ENCODE data around the gene PPEF1. TPM values are rescaled to one million over a fixed set of nuclear protein-coding genes. Genes with fewer than 3 reads are reported as not detected.

PPEF1 gene
- polyA plus RNA-seq, 1 donor from 2014 or later: 1.5 TPM

DNA sequence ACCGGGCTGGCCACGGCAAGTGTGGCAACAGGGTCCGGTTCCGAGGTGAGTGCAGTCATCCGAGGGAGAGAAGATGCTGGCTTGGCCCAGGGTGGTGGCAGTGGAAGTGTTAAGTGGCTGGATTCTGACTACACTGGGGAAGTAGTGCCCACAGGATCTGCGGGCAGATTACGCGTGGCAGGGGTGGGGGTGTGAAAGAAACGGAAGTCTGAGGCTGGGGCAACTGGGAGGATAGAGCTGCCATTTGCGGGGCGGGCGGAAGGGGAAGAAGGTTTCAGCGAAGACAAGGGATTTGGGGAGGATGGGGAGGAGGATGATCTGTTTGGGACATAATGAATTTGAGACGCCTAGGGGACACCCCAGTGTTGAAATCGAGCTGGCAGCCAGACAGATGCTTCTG lies 40.8 kb upstream of the PPEF1 start:
- no peak overlapping the region for H3K4me3 ChIP-seq (ENCODE audit: low read length)
- no peaks in the 10 kb centered on the region for H4K20me1 ChIP-seq (ENCODE audit: insufficient read depth)
- H3K9me3 ChIP-seq (ENCODE audit: low read length): no peaks in the 10 kb centered on the region
- H2AFZ ChIP-seq (ENCODE audit: low read depth, low read length): no peak overlapping the region
- no peak overlapping the region for H3K27ac ChIP-seq (ENCODE audit: low read length)
- TF ChIP-seq, protein P1, sequence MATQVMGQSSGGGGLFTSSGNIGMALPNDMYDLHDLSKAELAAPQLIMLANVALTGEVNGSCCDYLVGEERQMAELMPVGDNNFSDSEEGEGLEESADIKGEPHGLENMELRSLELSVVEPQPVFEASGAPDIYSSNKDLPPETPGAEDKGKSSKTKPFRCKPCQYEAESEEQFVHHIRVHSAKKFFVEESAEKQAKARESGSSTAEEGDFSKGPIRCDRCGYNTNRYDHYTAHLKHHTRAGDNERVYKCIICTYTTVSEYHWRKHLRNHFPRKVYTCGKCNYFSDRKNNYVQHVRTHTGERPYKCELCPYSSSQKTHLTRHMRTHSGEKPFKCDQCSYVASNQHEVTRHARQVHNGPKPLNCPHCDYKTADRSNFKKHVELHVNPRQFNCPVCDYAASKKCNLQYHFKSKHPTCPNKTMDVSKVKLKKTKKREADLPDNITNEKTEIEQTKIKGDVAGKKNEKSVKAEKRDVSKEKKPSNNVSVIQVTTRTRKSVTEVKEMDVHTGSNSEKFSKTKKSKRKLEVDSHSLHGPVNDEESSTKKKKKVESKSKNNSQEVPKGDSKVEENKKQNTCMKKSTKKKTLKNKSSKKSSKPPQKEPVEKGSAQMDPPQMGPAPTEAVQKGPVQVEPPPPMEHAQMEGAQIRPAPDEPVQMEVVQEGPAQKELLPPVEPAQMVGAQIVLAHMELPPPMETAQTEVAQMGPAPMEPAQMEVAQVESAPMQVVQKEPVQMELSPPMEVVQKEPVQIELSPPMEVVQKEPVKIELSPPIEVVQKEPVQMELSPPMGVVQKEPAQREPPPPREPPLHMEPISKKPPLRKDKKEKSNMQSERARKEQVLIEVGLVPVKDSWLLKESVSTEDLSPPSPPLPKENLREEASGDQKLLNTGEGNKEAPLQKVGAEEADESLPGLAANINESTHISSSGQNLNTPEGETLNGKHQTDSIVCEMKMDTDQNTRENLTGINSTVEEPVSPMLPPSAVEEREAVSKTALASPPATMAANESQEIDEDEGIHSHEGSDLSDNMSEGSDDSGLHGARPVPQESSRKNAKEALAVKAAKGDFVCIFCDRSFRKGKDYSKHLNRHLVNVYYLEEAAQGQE (IDR thresholded peaks at IDR 0.05; ENCODE audit: borderline replicate concordance): no peak
- TF ChIP-seq POLR2AphosphoS5 (IDR thresholded peaks at IDR 0.05) (no peak), EZH2 (IDR thresholded peaks at IDR 0.05; ENCODE audit: borderline replicate concordance, insufficient read depth, low read length, poor library complexity, severe bottlenecking) (no peak), EP300 (conservative IDR thresholded peaks at IDR 0.05; ENCODE audit: poor library complexity, severe bottlenecking) (no peak), RAD21 (conservative IDR thresholded peaks at IDR 0.05) (no peak), SMC3 (conservative IDR thresholded peaks at IDR 0.05; ENCODE audit: poor library complexity) (no peak), TAF1 (IDR thresholded peaks at IDR 0.05; ENCODE audit: low read depth) (no peak), MXI1 (conservative IDR thresholded peaks at IDR 0.05; ENCODE audit: poor library complexity, severe bottlenecking) (no peak)
- TF ChIP-seq, protein P2, sequence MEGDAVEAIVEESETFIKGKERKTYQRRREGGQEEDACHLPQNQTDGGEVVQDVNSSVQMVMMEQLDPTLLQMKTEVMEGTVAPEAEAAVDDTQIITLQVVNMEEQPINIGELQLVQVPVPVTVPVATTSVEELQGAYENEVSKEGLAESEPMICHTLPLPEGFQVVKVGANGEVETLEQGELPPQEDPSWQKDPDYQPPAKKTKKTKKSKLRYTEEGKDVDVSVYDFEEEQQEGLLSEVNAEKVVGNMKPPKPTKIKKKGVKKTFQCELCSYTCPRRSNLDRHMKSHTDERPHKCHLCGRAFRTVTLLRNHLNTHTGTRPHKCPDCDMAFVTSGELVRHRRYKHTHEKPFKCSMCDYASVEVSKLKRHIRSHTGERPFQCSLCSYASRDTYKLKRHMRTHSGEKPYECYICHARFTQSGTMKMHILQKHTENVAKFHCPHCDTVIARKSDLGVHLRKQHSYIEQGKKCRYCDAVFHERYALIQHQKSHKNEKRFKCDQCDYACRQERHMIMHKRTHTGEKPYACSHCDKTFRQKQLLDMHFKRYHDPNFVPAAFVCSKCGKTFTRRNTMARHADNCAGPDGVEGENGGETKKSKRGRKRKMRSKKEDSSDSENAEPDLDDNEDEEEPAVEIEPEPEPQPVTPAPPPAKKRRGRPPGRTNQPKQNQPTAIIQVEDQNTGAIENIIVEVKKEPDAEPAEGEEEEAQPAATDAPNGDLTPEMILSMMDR (IDR thresholded peaks at IDR 0.05; ENCODE audit: poor library complexity, severe bottlenecking): no peak
- no peaks in the 10 kb centered on the region for H3F3A ChIP-seq (ENCODE audit: insufficient read depth, low read length, poor library complexity, severe bottlenecking)
- no peaks in the 10 kb centered on the region for H3K36me3 ChIP-seq (ENCODE audit: insufficient read depth, low read length)
- H3K4me2 ChIP-seq (ENCODE audit: low read length): no peak overlapping the region
- no peaks in the 10 kb centered on the region for H3K27me3 ChIP-seq (ENCODE audit: insufficient read depth, low read depth, low read length)
- no peak overlapping the region for H3K9ac ChIP-seq (ENCODE audit: low read length)
- no peaks in the 10 kb centered on the region for H3K79me2 ChIP-seq (replicated peaks; ENCODE audit: insufficient read depth, low read length)
- H3K9me2 ChIP-seq (ENCODE audit: insufficient read depth, low read length): no peaks in the 10 kb centered on the region

DNA sequence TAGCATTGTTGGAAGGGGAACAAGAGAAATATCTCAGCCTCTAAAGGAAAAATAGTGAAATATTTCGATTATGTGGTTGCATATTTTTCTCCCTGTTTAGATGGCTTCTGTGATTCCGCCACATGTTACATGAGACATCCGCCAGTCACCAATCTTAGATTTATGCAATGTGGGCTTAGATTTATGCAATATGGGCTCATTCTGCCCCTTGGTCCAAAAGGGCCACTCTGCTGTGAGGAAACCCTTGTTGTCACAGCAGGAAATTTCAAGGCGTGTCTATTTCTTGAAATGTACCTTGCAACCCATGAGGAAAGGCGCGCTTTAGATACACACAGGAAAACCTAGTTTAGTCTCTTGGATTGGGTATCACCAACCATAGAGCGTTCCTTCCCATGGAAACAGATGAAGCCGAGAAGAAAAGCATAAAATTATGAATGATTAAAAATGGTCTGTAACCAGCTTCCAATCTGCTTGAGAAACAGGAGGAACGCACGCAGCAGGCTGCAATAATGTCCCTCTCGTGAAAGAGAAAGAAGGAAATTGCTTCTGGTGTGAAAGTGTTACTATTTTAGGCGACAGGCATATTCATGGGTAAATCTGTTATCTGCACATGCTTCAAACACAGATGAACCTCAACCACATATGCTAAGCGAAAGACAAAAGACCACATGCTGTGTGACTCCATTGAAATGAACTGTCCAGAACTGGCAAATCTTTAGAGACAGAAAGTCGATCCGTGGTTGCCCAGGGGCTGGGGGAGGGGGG lies 39.2 kb upstream of the PPEF1 start:
- Histone ChIP-seq H3K79me2 (replicated peaks; ENCODE audit: insufficient read depth, low read length) (no peaks in the 10 kb centered on the region), H3K9ac (ENCODE audit: low read length) (no peak overlapping the region), H3K4me3 (ENCODE audit: low read length) (no peak overlapping the region), H3K27ac (ENCODE audit: low read length) (no peak overlapping the region), H3K9me2 (ENCODE audit: insufficient read depth, low read length) (no peaks in the 10 kb centered on the region), H3K27me3 (ENCODE audit: insufficient read depth, low read depth, low read length) (no peaks in the 10 kb centered on the region), H3K36me3 (ENCODE audit: insufficient read depth, low read length) (no peaks in the 10 kb centered on the region), H4K20me1 (ENCODE audit: insufficient read depth) (no peaks in the 10 kb centered on the region), H3K9me3 (ENCODE audit: low read length) (no peaks in the 10 kb centered on the region), H3K4me2 (ENCODE audit: low read length) (no peak overlapping the region), H3F3A (ENCODE audit: insufficient read depth, low read length, poor library complexity, severe bottlenecking) (no peaks in the 10 kb centered on the region), H2AFZ (ENCODE audit: low read depth, low read length) (no peak overlapping the region)
- TF ChIP-seq, protein P2 (IDR thresholded peaks at IDR 0.05; ENCODE audit: poor library complexity, severe bottlenecking): no peak
- no peak for TF ChIP-seq RAD21 (conservative IDR thresholded peaks at IDR 0.05)
- TF ChIP-seq EP300 (conservative IDR thresholded peaks at IDR 0.05; ENCODE audit: poor library complexity, severe bottlenecking): no peak
- TF ChIP-seq MXI1 (conservative IDR thresholded peaks at IDR 0.05; ENCODE audit: poor library complexity, severe bottlenecking): no peak
- TF ChIP-seq TAF1 (IDR thresholded peaks at IDR 0.05; ENCODE audit: low read depth): no peak
